ENCODE measurements around the gene PATL1. TPM values are rescaled to one million over a fixed set of nuclear protein-coding genes. Genes with fewer than 3 reads are reported as not detected.

Gene PATL1
- total and polyA plus RNA-seq, 2 of the 8 experiments (the other 6 are each of a cell fraction or from before 2014, with no cell fraction given) = 30.4 to 33.4 TPM

GRCh38 chr11:59710136-59710847, 41.5 kb upstream of the PATL1 start:
- no peak overlapping the region for H3K4me2 ChIP-seq (ENCODE audit: insufficient read depth in 1 of 2, low read depth in 2 of 2, low read length in 2 of 2)
- no peak for DNase-seq (ENCODE audit: low read depth in 1 of 2, low spot score in 2 of 2)
- no peaks in the 10 kb centered on the region for H3K27me3 ChIP-seq (replicated peaks in 1 of 4; ENCODE audit: control insufficient read depth in 3 of 4, extremely low read depth in 1 of 4, insufficient read depth in 3 of 4, low read length in 3 of 4)

More at GRCh38 chr11:59710136-59710847, 41.5 kb upstream of the PATL1 start:
- Histone ChIP-seq H3K18ac (ENCODE audit: extremely low read depth, low read length) (no peak overlapping the region), H4K5ac (ENCODE audit: insufficient read length, low read depth, low read length) (no peak overlapping the region), H4K91ac (replicated peaks; ENCODE audit: insufficient read length, low read length) (no peak overlapping the region), H3K36me3 (ENCODE audit: control insufficient read depth in 2 of 4, insufficient read depth in 4 of 4, low read length in 3 of 4) (no peaks in the 10 kb centered on the region), H2BK120ac (replicated peaks; ENCODE audit: low read depth, low read length) (no peak overlapping the region), H3K23me2 (ENCODE audit: low read depth, low read length) (no peaks in the 10 kb centered on the region), H4K20me1 (replicated peaks in 1 of 2; ENCODE audit: control insufficient read depth in 1 of 2, insufficient read depth in 2 of 2, low read length in 2 of 2) (no peaks in the 10 kb centered on the region), H3K23ac (ENCODE audit: insufficient read length) (no peak overlapping the region), H2AK5ac (ENCODE audit: low read depth, low read length) (no peak overlapping the region), H2BK15ac (ENCODE audit: low read length) (no peak overlapping the region), H3K9me3 (ENCODE audit: insufficient read depth in 2 of 2, low read depth in 1 of 2, low read length in 1 of 2) (no peaks in the 10 kb centered on the region), H4K8ac (ENCODE audit: extremely low read depth, insufficient read depth, low read length) (no peak overlapping the region), H2AFZ (ENCODE audit: low read length) (no peak overlapping the region), H3K79me1 (ENCODE audit: low read depth, low read length) (no peaks in the 10 kb centered on the region), H3K79me2 (ENCODE audit: control insufficient read depth in 1 of 2, insufficient read depth in 2 of 2, low read length in 2 of 2) (no peaks in the 10 kb centered on the region), H2BK5ac (ENCODE audit: low read depth, low read length) (no peak overlapping the region), H2BK20ac (ENCODE audit: low read length) (no peak overlapping the region), H3K4ac (replicated peaks; ENCODE audit: insufficient read length, low read depth, low read length) (no peak overlapping the region), H3K56ac (replicated peaks; ENCODE audit: insufficient read length, low read depth, low read length) (no peak overlapping the region), H3K4me3 (ENCODE audit: extremely low read depth in 1 of 4, insufficient read depth in 2 of 4, low read depth in 3 of 4, low read length in 4 of 4) (no peak overlapping the region), H3K27ac (ENCODE audit: low read depth, low read length) (no peak overlapping the region), H3K4me1 (replicated peaks in 1 of 4; ENCODE audit: control insufficient read depth in 3 of 4, insufficient read depth in 4 of 4, low read length in 3 of 4) (no peaks in the 10 kb centered on the region), H3K9ac (replicated peaks in 1 of 4; ENCODE audit: extremely low read depth in 1 of 4, low read depth in 3 of 4, low read length in 3 of 4) (no peak overlapping the region), H2BK12ac (ENCODE audit: low read depth, low read length) (no peak overlapping the region), H3K14ac (ENCODE audit: insufficient read length) (no peak overlapping the region)
- WGBS, 2 experiments (ENCODE audit: extremely low coverage in 1 of 2, insufficient coverage in 1 of 2, insufficient read length in 1 of 2, insufficient replicate concordance in 2 of 2, low coverage in 1 of 2, low lambda C conversion rate in 2 of 2, missing lambda C conversion rate in 1 of 2) = 87% methylated on average over 3 of the region's 3 CpGs; no CpG with 5 or more reads in 1 of the 2 experiments
- ChIA-PET CTCF (ENCODE audit: partially characterized antibody) (interaction anchor here (0.7 kb wide), 1 partner anchor 11 kb away, joined by 4 read pairs; no protein-coding TSS in a partner anchor), POLR2A (ENCODE audit: partially characterized antibody) (no interaction called here)
- TF ChIP-seq EZH2 (IDR thresholded peaks at IDR 0.05; ENCODE audit: low read depth, low read length, severe bottlenecking) = no peak
- no peak for TF ChIP-seq YY1 (IDR thresholded peaks at IDR 0.05; ENCODE audit: low read depth, low read length)
- TF ChIP-seq BACH1 (IDR thresholded peaks at IDR 0.05; ENCODE audit: low read length) = no peak
- TF ChIP-seq CEBPB (IDR thresholded peaks at IDR 0.05; ENCODE audit: low read depth, low read length) = no peak
- FAIRE-seq = no peak

Data from H1 (cell line).